ENCODE data around the gene VPS72.

Gene VPS72

GRCh38 chr1:151143986-151144385, 46.0 kb downstream of the VPS72 start:
- DNase-seq = no peak

GRCh38 chr1:151143057-151143435, 47.0 kb downstream of the VPS72 start:
- DNase-seq = no peak

GRCh38 chr1:151142411-151143056, 47.5 kb downstream of the VPS72 start:
- no peak for DNase-seq

GRCh38 chr1:151137789-151138188, 52.2 kb downstream of the VPS72 start:
- no peak for DNase-seq

- no peak for DNase-seq
Observed at GRCh38 chr1:151135433-151136385, 54.3 kb downstream of the VPS72 start.

GRCh38 chr1:151134991-151135390, 55.0 kb downstream of the VPS72 start:
- DNase-seq = no peak

GRCh38 chr1:151134396-151134795, 55.6 kb downstream of the VPS72 start:
- no peak for DNase-seq

- no peak for DNase-seq
Observed at GRCh38 chr1:151133018-151133806, 56.8 kb downstream of the VPS72 start.

GRCh38 chr1:151132335-151133017, 57.5 kb downstream of the VPS72 start:
- DNase-seq = no peak

- DNase-seq = peak; percentile 17
Observed at GRCh38 chr1:151131701-151132334, 58.2 kb downstream of the VPS72 start.

GRCh38 chr1:151130987-151131586, 58.9 kb downstream of the VPS72 start:
- DNase-seq = peak; percentile 89

- DNase-seq = no peak
Observed at GRCh38 chr1:151128800-151129199, 61.2 kb downstream of the VPS72 start.

Data from fibroblast of upper back skin (primary cell).